ENCODE measurements around the gene ZNF574. TPM values are rescaled to one million over a fixed set of nuclear protein-coding genes. Genes with fewer than 3 reads are reported as not detected.

ZNF574 gene
- total RNA-seq, 1 donor from 2014 or later, result 16.7 TPM

DNA sequence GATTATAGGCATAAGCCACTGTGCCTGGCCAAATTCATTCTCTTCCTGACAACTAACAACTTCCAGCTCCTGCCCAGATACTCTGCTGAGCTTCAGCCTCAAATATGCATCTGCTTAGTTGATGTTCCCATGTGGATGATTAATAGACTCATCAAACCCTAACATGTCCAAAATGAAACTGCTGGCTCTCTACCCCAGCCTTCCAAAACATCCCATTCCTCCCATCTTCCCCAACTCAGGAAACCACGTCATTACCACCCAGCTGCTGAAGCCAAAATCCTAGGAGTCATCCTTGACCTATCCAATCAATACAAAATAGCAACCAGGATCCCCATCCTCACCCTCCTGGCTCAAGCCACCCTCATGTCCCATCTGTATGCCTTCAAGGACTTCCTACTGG lies 35.4 kb downstream of the ZNF574 start:
- no peaks in the 10 kb centered on the region for H3K9me3 Mint-ChIP-seq
- peaks cover 69% of the 10 kb centered on the region for H3K36me3 Mint-ChIP-seq (ENCODE audit: low read depth)
- DNase-seq, result no peak
- intact Hi-C loops (cut with micrococcal nuclease), result no loop called here
- H3K27ac Mint-ChIP-seq, result peak overlapping the region; percentile 51
- H3K4me3 Mint-ChIP-seq, result no peak overlapping the region
- H3K4me1 Mint-ChIP-seq, result peaks cover 45% of the 10 kb centered on the region
- H3K27me3 Mint-ChIP-seq, result no peaks in the 10 kb centered on the region

DNA sequence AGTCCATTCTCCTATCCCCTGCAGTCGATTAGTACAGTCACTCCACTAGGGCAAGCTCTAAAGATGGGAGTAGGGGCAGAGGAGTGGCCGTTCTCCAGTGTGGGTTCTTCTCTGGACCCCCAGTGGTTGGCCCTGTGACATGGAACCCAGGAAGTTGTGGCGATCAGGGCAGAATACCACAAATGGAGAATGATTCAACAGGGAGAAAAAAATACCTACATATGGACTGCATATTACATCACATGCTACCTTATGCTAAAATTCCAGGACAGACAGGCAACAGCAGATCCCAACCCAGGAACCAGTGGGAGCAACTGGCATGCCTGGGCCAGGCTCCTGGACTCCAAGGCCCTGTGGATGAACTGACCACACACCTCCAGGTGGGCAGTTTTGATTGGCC lies 35.8 kb downstream of the ZNF574 start:
- intact Hi-C loops (cut with micrococcal nuclease), result no loop called here
- no peaks in the 10 kb centered on the region for H3K9me3 Mint-ChIP-seq
- H3K27ac Mint-ChIP-seq, result peak overlapping the region; percentile 51
- no peak for DNase-seq
- H3K27me3 Mint-ChIP-seq, result no peaks in the 10 kb centered on the region
- no peak overlapping the region for H3K4me3 Mint-ChIP-seq
- peaks cover 44% of the 10 kb centered on the region for H3K4me1 Mint-ChIP-seq
- peaks cover 70% of the 10 kb centered on the region for H3K36me3 Mint-ChIP-seq (ENCODE audit: low read depth)

DNA sequence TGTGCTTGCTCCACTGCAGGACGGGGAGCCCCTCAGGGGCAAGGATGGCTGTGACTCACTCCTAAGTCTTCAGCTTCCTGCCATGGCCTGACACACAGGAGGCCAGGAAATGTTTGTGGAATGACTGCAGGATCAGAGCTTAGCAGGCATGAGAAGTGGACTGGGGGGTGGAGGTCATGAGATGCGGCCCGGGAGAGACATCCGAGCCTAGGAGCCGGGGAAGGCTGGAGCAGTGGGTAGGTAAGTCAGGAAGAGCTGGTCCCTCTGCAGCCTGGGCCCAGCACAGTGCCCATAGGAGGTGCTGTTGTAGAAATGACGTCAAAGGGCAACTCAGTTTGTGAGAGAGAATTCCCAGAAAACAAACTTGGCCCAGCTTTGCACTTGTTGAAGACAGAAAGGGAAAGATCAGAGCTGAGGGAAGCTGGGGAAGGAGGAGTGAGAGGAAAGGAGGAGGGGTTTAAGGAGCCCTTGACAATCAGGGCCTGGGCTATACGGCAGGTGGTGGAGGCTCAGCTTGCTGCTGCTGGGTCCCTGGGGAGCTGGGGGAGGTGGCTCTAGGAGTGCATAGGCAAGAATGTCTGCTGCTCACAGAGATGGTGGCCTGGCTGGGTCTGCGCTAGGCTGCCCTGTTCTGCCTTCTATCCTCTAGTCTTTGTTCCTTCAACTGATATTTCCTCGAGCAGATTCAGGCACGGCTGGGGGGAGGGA lies 37.8 kb downstream of the ZNF574 start:
- intact Hi-C loops (cut with micrococcal nuclease), result loop anchor here (1.0 kb wide), 1 partner anchor 8 kb away; no protein-coding TSS in a partner anchor
- DNase-seq, result no peak
- Mint-ChIP-seq H3K27me3 (no peaks in the 10 kb centered on the region), H3K27ac (peak overlapping the region; percentile 42), H3K4me3 (no peak overlapping the region), H3K36me3 (ENCODE audit: low read depth) (peaks cover 74% of the 10 kb centered on the region), H3K9me3 (no peaks in the 10 kb centered on the region), H3K4me1 (peaks cover 47% of the 10 kb centered on the region)

DNA sequence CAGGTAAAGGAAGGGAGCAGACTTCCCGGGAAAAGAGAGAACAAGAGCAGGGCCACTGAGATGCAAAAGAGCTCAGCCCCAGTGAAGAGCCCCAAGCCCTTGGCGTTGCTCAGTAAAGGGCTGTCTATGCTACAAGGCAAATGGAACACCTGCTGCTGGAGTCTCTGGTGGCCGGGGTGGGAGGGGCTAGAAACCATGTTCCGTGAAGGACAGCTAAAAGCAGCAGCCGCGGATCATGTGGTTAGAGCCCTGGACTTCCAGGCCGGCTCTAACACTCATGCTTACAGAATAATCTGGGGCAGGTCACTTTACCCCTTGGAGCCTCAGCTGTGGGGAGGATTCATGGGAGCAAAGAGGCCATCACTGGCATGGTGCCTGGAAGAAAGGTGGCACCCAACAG lies 38.4 kb downstream of the ZNF574 start:
- Mint-ChIP-seq H3K9me3 (no peaks in the 10 kb centered on the region), H3K27me3 (no peaks in the 10 kb centered on the region), H3K36me3 (ENCODE audit: low read depth) (peaks cover 74% of the 10 kb centered on the region), H3K4me3 (no peak overlapping the region), H3K27ac (peak overlapping the region; percentile 42), H3K4me1 (peaks cover 46% of the 10 kb centered on the region)
- intact Hi-C loops (cut with micrococcal nuclease), result no loop called here
- no peak for DNase-seq

DNA sequence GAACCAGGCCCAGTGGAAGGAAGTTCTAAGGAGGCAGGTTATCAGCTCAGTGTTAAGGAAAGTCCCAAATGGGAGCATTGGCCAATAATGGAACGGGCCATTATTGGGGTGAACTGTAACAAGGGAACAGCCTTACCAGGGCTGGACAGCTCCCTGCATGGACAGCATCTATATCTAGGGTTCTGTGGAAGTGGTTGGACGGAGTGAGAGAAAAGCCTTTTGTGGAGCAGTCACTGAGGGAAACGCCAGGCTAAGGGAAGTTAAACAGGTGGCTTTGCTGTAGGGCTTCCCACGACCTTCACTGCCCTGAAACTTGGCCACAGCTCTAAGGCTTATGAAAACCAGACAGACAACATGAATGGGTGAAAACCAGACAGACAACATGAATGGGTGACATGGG lies 39.3 kb downstream of the ZNF574 start:
- intact Hi-C loops (cut with micrococcal nuclease), result no loop called here
- peak overlapping the region; percentile 11 for H3K27ac Mint-ChIP-seq
- no peak overlapping the region for H3K4me3 Mint-ChIP-seq
- DNase-seq, result no peak
- H3K9me3 Mint-ChIP-seq, result no peaks in the 10 kb centered on the region
- peaks cover 75% of the 10 kb centered on the region for H3K36me3 Mint-ChIP-seq (ENCODE audit: low read depth)
- peaks cover 46% of the 10 kb centered on the region for H3K4me1 Mint-ChIP-seq
- no peaks in the 10 kb centered on the region for H3K27me3 Mint-ChIP-seq

DNA sequence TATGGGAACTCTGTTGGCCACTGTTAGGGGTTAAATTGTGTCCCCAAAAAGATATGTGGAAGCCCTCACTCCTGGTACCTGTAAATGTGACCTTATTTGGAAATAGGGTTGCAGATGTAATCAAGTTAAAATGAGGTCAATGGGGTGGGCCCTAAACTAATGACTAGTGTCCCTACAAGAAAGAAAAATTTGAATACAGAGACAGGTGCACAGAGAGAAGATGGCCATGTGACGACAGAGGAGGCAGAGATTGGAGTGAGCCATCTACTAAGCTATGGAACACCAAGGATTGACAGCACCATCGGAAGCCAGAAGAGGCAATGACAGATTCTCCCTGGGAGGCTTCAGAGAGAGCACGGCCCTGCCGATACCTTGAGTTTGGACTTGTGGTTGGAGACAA lies 39.7 kb downstream of the ZNF574 start:
- Mint-ChIP-seq H3K36me3 (ENCODE audit: low read depth) (peaks cover 74% of the 10 kb centered on the region), H3K4me3 (no peak overlapping the region), H3K27me3 (no peaks in the 10 kb centered on the region), H3K27ac (no peak overlapping the region), H3K4me1 (peaks cover 48% of the 10 kb centered on the region), H3K9me3 (no peaks in the 10 kb centered on the region)
- intact Hi-C loops (cut with micrococcal nuclease), result no loop called here
- DNase-seq, result no peak

DNA sequence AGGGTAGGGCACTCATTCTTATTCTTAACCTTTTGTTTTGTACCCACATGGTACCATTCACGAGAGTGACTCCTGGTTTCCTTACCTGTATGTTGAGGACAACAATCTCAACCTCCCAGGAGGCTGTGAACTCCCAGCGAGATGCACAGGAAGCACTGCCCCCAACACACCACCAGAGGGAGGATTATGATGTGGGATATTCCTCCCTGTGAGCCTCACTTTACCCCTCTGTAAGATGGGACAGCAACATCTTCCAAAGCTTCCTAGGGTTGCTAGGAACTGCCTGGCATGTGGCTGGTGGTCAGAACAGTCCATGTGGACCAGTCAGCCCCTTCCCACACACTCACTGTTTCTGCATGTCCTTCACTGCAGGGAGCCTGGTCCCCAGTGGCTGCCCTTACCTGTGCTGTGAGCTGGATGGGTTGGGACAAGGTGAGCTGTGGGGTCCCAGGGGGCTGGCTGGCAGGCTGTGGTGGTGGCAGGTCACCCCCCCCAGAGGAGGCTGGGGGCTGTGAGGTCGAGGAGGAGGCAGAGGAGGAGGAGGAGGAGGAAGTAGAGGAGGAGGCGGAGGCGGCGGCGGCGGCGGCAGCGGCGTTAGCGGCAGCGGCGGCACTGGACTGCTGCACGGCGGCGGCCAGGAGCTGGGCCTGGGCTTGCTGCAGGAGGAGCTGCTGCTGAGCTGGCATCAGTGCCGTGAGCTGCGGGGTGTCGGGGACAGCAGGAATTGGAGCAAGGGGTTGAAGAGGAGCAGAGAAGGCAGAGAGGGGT lies 40.5 kb downstream of the ZNF574 start:
- intact Hi-C loops (cut with micrococcal nuclease), result no loop called here
- Mint-ChIP-seq H3K4me1 (peaks cover 48% of the 10 kb centered on the region), H3K27ac (no peak overlapping the region)

DNA sequence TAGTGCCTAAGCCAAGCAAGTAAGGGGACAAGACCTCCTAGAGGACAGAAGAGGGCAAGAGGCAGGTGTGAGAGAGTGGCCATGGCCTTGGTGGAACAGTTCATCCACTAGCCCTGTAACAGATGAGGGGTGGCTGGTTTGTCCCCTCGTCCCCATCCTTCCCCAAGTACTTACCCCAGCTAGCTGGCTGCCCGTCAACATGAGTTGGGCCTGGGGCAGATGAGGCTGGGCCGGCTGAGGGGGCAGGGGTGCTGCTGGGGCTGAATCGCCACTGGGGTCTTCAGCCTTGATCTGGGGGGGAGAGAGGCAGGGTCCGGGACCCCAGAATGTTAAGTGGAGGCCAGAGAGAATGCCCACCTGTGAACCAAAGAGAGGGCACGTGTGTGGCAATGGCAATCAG lies 41.1 kb downstream of the ZNF574 start:
- Mint-ChIP-seq H3K27me3 (no peaks in the 10 kb centered on the region), H3K4me1 (peaks cover 48% of the 10 kb centered on the region), H3K9me3 (no peaks in the 10 kb centered on the region), H3K36me3 (ENCODE audit: low read depth) (peaks cover 73% of the 10 kb centered on the region), H3K4me3 (no peak overlapping the region), H3K27ac (no peak overlapping the region)
- no peak for DNase-seq
- intact Hi-C loops (cut with micrococcal nuclease), result no loop called here

More for the DNA sequence above, 40.5 kb downstream of the ZNF574 start:
- Mint-ChIP-seq H3K36me3 (ENCODE audit: low read depth) (peaks cover 72% of the 10 kb centered on the region), H3K4me3 (no peak overlapping the region), H3K9me3 (no peaks in the 10 kb centered on the region), H3K27me3 (no peaks in the 10 kb centered on the region)
- no peak for DNase-seq

DNA sequence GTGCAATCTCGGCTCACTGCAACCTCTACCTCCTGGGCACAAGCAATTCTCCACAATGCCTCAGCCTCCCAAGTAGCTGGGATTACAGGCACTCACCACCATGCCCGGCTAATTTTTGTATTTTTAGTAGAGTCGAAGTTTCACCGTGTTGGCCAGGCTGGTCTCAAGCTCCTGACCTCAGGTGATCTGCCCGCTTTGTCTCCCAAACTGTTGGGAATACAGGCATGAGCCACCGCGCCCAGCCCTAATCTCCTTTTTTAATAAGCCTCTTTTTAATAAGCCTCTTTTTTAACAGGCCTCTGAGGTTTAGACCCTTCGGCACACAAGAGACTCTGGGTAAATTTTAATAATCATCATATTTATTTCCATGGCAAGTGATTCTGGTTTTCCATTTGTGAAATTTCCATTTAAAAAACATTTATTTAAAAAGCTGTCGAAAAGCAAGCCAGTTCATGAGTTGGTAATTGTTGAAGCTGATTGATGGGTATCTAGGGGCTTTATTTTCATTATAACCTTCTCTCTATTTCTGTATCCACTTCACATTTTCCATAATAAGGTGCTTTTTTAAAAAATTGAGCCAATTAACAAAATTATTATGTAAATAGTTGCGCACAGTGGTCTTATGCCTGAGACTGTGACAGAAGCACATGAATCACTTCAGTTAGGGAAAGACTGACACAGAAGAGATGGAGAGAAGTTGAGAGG lies 44.5 kb downstream of the ZNF574 start:
- Mint-ChIP-seq H3K4me3 (peak overlapping the region; percentile 80), H3K27ac (peak overlapping the region; percentile 95), H3K9me3 (no peaks in the 10 kb centered on the region), H3K27me3 (no peaks in the 10 kb centered on the region), H3K36me3 (ENCODE audit: low read depth) (peaks cover 72% of the 10 kb centered on the region), H3K4me1 (peaks cover 49% of the 10 kb centered on the region)
- intact Hi-C loops (cut with micrococcal nuclease), result no loop called here
- DNase-seq, result no peak

DNA sequence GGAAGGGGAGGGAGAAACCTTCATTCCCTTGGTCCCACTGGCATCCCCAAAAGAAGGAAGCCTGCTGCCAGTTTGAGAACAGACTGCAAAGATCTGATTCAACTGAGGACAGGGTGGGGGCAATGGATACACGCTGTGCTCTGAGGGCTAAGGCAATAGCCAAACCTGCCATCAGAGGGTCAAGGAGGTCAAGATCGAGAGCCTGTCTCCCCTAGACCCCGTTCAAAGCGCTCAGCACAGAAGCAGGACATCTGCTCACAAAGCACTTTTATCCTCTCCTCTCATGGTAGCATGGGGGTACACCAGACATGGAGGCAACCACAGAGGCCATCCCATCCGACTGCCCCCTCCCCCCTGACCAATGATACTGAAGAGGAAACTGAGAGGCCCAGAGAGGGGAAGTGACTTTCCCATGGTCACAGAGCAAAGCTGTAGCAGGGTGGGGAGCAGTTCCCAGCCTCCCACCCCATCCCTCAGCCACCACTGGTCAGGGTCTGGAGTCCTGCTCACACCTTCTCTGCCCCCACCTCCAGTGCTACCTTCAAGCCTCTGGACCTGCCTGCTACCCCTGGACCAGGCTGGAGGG lies 45.2 kb downstream of the ZNF574 start:
- Mint-ChIP-seq H3K4me1 (peaks cover 50% of the 10 kb centered on the region), H3K36me3 (ENCODE audit: low read depth) (peaks cover 71% of the 10 kb centered on the region), H3K27me3 (no peaks in the 10 kb centered on the region), H3K9me3 (no peaks in the 10 kb centered on the region), H3K4me3 (peak overlapping the region; percentile 80), H3K27ac (peak overlapping the region; percentile 95)
- peak; percentile 66 for DNase-seq
- intact Hi-C loops (cut with micrococcal nuclease), result loop anchor here (1.0 kb wide), 1 partner anchor 8 kb away; no protein-coding TSS in a partner anchor

DNA sequence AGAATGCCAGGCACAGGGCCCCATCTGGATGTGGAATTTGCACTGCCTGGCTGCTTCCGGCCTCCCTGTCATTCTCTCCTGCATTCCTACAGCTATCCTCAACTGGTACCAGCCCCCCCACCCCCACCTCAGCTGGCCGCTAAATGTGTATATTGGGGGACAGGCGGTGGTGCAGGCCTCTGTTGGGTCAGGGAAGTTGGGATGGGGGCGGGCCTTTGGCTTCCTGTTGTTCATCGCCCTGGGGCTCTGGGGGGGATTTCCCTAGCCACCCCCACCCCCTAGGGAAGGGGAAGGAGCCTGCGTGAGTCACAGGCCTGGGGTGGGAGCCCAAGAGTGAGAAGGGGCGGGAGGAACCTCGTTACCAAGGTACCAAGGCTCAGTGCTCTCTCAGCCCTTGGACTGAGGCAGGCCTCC lies 45.7 kb downstream of the ZNF574 start:
- intact Hi-C loops (cut with micrococcal nuclease), result loop anchor here (1.0 to 2.0 kb wide), 5 partner anchors 8 to 235 kb away; partner anchors contain the start of gene GSK3A
- Mint-ChIP-seq H3K4me1 (peaks cover 52% of the 10 kb centered on the region), H3K27ac (peak overlapping the region; percentile 95), H3K27me3 (no peaks in the 10 kb centered on the region), H3K36me3 (ENCODE audit: low read depth) (peaks cover 65% of the 10 kb centered on the region), H3K9me3 (no peaks in the 10 kb centered on the region), H3K4me3 (peak overlapping the region; percentile 80)
- DNase-seq, result peak; percentile 92

DNA sequence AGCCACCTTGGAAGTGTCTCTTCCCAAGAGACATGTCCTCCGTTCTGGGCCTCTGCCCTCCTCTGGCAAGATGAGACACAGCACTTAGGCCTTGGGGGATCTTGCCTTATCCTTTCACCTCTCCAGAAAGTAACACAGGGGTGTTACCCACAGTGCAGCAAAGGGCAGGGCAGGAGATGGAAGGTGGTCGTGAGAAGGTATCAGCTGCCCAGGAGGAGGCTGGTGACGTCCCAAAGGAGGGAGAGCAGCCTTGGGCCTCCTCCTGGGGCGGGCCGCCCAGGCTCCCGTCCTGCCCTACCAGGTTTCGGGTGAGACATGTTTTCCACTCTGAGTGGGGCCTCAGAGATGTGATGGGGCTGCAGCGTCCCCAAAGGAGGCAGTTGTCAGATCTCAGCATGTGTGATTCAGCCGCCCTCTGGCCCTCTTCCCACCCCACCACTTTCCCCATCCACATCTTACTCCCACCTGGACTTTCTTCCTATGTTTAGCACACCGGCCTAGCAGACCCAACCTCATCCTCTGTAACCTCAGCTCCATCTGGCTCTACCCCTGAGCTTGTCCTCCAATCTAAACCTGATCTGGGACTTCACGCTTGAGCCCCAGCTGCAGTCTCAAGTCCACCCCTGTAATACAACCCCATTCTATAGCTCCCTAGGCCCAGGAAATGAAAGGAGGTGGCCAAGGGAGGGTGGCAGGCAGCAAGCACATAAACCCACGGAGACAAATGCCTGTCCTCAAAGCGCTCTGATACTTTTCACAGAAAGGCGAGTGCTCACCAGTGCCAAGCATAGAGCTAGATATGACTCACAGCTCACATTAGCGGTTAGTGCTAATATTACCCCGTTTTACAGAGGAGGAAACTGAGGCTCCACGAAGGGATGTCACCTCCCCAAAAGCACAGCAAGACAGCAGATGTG lies 47.0 kb downstream of the ZNF574 start:
- no peaks in the 10 kb centered on the region for H3K27me3 Mint-ChIP-seq
- peak overlapping the region; percentile 95 for H3K27ac Mint-ChIP-seq
- intact Hi-C loops (cut with micrococcal nuclease), result loop anchor here (1.0 to 2.0 kb wide), 5 partner anchors 9 to 236 kb away; partner anchors contain the start of genes GSK3A and POU2F2
- H3K9me3 Mint-ChIP-seq, result no peaks in the 10 kb centered on the region
- H3K36me3 Mint-ChIP-seq (ENCODE audit: low read depth), result peaks cover 62% of the 10 kb centered on the region
- peaks cover 57% of the 10 kb centered on the region for H3K4me1 Mint-ChIP-seq
- DNase-seq, result peak; percentile 85
- H3K4me3 Mint-ChIP-seq, result peak overlapping the region; percentile 80

DNA sequence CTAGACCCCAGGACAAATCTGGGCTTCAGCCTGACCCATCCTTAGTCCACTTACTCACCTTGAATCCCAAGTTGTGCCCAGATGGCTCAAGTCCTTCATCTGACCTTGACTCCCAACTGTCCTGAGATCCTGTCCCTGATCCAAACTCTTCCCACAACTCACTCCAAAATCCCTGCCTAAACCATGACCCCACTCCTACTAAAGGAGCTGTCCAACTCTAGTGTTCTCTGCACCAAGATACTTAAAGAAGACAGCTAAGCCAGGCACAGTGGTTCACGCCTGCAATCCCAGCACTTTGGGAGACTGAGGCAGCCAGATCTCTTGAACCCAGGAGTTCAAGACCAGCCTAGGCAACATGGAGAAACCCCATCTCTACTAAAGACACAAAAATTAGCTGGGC lies 47.8 kb downstream of the ZNF574 start:
- peaks cover 63% of the 10 kb centered on the region for H3K36me3 Mint-ChIP-seq (ENCODE audit: low read depth)
- DNase-seq, result no peak
- intact Hi-C loops (cut with micrococcal nuclease), result loop anchor here (1.0 to 2.0 kb wide), 3 partner anchors 9 to 237 kb away; partner anchors contain the start of genes GSK3A and POU2F2
- H3K4me1 Mint-ChIP-seq, result peaks cover 58% of the 10 kb centered on the region
- no peaks in the 10 kb centered on the region for H3K27me3 Mint-ChIP-seq
- peak overlapping the region; percentile 95 for H3K27ac Mint-ChIP-seq
- peak overlapping the region; percentile 80 for H3K4me3 Mint-ChIP-seq
- H3K9me3 Mint-ChIP-seq, result no peaks in the 10 kb centered on the region
